GF-D8 (cell line): ENCODE measurements around the gene DIPK1B.
A peak's percentile ranks its signal among the peaks of the same experiment; 100 is the strongest.
"Not testable (repeated sequence)": the region's sequence is repeated elsewhere in the genome, so short reads cannot be mapped to it uniquely, and the experiment has no call there.

Source experiments
- DNase-seq: peaks from one replicate; lab custom pipeline; 2025; lab: John Stamatoyannopoulos, UW

DIPK1B gene

DNA sequence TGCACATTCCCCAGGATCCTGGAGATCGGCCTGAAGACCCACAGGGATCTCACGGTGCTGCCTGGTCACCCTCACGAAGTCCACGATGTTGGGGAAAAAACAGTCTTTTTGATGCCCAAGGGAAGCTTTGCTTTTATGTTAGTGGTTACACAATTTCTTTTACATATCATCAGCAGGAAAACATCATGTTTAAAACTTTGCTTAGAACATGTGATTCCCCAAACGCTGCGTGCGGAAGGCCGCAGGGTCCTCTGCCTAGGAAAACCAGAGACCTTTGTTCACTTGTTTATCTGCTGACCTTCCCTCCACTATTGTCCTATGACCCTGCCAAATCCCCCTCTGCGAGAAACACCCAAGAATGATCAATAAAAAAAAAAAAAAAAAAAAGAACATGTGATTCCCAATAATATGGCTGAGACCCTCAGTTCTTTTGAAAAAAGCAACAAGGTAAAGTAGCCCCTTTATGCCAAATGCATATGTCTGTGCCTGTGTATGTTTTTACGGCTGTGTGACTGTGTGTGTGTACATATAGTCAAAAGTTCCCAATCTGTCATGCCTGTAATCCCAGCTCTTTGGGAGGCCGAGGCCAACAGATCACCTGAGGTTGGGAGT, 13.6 kb upstream of the DIPK1B start:
- DNase-seq = no peak

DNA sequence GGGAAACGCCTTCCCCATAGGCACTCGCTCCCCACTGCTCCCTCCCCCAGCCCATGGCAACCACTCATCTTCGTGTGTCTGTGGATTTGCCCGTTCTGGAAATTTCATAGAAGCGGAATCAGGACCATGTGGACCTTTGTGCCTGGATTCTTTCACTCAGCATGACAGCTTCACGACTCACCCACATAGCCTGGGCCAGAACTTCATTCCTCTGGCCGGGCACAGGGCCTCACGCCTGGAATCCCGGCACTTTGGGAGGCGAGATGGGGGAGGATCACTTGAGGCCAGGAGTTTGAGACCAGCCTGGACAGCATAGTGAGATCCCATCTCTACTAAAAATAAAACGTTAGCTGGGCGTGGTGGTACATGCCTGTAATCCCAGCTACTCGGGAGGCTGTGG, 12.1 kb upstream of the DIPK1B start:
- no peak for DNase-seq

DNA sequence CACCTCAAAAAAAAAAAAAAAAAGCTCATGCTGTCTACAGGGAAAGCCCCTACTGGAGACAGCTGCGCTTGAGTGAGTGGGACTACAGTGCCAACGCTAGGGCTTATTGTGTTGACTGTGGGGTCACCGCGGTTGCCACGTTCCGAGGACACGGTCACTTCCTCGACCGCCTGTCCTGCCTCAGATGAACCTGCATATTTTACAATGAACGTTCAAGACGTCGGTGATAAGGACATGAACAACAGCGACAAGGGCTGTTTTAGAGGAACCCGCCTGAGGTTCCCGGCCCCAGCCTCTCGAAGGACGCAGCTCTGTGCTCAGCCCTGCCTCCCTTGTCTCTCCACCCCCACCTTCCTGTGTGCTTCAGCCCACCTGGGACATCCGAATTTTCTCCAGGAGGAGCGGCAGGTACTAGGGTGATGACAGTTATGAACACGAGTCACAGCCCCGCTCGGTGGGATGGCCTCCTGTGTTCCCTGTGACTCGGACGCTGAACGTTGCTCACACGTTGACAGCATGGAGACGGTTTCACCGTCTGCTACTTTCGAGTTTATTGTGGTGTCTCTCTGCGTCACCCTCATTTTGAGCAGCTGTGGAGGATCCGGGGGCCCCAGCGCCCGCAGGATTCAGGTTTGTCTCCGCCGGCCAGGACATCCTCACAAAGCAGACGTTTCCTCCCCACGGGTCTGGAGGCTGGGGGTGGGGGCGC, 11.3 kb upstream of the DIPK1B start:
- DNase-seq = no peak

DNA sequence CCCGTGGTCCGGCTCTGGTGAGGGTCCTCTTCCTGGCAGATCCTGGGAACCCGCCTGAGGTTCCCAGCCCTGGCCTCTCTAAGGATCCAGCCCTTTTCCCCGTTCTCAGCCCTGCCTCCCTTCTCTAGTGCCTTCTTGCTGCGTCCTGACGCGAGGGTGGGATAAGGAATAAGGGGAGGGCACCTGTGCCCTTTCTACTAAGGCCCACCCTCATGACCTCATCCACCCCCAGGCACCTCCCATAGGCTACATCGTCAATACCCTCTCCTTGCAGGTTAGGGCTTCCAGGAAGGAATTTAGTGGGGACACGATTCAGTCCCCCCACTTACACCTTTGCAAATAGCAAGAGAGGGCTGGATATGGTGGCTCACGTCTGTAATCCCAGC, 10.7 kb upstream of the DIPK1B start:
- DNase-seq = no peak

DNA sequence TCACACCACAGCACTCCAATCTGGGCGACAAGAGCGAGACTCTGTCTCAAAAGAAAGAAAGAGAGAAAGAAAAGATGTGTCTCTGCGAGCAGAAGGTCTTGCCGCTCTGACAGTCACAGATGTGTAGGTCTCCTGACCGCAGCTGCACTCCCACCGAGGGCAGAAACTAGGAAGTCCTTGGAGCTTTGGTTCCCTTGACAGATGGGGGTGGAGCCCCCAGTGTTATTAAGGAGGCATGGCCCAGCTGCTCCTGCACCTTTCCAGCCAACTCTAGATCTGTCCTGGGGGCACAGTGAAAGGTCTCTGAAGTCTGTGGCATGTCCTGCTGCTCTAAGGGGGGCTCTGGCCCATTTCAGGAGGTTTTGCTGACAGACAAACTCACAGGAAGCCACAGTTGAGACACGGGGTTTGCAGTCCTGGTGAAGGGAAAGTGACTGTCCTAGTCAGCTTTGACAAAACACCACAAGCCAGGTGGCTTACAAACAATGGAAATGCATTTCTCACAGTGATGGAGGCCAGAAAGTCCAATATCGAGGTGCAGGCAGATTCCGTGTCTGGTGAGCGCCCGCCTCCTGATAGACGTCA, 9.0 kb upstream of the DIPK1B start:
- peak; percentile 53 for DNase-seq

DNA sequence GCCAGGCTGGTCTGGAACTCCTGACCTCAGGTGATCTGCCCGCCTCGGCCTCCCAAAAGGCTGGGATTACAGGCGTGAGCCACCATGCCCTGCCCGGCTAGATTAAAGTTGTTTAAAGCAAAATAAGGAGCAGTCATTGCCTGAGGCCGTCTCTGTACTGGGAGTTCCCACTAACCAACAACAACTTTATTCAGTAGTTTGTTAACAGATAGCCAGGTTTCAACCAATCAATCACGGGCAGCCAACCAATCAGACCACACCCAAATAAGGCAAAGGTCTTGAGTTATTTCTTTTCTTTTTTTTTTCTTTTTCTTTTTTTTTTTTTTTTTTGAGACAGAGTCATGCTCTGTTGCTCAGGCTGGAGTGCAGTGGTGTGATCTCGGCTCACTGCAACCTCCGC, 7.6 kb upstream of the DIPK1B start:
- DNase-seq = not testable (repeated sequence)

DNA sequence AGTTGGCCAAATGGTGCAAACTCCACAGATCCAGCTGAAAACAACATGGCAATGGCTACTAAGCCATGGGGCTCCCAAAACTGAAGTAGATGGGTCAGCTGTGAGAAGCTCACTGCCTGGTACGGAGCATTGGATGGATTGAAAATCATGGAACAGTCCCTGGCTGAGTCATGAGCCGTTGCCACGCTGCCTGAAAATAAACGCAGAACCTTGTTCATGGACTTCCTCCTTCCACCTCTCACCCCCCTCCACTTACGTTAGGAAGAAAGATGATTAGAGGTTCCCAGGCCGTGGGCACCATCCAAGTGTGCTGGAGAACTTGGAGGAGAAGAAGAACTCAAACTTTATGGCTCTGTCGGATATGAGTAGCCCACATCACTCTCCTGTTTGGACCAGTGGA, 6.8 kb upstream of the DIPK1B start:
- no peak for DNase-seq

DNA sequence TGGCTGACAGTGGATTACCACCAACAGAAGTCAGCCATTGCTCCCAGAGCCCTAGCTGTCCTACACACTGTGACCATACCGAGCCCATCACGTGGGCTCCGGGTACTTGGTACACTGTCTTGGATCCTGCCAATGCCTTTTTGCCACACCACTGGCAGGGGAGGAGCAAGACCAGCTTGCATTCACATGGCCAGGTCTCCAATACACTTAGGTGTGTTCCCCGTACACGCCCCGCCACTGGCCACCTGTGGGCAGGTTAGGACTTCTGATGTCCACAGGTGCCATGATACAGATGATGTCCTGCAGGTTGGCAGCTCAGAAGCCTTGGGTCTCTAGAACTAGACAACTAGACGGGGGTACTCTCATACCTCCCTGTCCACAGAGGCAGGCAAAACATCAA, 5.4 kb upstream of the DIPK1B start:
- DNase-seq = no peak

DNA sequence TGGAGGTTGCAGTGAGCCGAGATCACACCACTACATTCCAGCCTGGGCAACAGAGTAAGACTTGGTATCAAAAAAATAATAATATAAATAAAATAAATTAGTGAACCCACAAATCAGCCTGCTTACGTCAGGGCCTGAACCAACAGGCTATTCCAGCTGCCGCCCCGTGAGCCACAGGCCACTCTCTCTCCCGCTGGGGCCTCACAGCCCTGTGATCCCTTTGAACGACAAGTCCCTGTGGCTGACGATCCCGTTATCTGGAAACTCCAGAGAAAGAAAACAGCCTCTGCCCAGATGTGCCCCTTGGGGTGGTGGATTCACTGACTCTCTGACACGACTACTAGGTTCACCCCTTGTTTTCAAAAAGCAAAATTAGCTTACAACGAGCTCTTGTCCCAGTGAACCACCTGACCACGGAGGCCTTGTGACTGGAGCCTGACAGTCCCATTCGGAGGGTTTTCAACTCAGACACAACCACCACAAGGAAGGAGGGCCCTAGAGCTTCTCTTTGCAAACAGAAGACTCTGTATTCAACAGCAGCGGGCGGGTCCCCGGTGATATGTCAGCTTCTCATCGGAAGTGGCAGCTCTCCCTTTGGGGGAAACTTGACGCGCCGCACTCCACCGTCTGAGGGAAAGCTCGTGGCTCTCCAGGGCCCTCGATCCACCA, 4.4 kb upstream of the DIPK1B start:
- no peak for DNase-seq

DNA sequence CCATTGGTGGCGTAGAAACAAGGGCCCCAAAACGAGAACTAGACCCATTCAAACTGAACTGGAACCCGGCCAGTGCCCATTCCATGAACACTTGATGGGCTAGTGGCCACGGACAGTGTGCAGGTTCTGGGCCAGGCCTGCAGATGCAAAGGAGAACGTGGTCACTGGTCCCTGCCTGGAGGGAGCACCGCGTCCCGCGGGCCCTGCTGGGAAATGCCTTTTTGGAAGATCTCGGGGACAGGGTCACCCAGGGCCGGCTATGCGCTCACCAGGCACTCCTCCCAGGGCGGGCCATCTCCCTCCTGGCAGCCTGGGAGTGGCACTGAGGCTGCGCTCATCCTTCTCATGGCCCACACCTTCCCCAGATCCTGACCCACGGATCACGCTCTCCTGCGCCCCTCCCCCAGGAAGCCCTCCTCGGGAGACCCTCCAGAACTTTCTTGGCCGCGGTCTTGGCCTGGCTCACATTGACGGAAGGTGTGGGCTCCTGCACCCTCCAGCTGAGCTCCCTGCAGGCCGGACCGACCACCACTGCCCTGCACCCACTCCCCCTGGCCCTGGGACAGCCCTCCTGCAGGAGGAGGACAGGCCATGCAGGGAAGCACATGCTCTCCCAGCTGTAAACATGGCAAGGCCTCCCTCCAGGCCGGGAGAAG, 2.8 kb upstream of the DIPK1B start:
- no peak for DNase-seq

DNA sequence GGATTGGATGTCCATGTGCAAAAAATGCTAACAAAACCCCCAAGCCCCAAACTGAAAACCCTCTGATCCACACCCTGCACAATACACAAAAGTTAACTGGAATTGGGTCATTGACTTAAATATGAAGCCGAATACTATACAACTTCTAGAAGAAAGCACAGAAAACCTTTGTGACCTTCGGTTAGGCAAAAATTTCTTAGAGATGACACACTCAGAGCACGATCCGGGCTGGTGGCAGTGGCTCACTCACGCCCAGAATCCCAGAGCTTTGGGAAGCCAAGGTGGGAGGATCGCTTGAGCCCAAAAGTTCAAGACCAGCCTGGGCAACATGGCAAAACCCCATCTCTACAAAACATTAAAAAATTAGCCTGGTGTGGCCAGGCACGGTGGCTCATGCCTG, 1.8 kb upstream of the DIPK1B start:
- DNase-seq = no peak

DNA sequence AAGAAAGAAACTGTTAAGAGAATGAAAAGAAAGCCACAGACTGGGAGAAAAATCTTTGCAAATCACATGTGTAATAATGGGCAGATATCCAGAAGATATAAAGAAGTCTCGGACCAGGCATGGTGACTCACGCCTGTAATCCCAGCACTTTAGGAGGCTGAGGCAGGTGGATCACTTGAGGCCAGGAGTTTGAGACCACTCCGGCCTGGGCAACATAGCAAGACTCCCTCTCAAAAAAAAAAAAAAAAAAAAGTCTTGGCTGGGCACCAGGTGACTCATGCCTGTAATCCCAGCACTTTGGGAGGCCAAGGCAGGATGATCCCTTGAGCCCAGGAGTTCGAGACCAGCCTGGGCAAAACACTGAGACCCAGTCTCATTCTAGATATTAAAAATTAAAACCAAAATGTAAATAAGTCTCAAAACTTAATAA, 1.1 kb upstream of the DIPK1B start:
- DNase-seq = not testable (repeated sequence)

DNA sequence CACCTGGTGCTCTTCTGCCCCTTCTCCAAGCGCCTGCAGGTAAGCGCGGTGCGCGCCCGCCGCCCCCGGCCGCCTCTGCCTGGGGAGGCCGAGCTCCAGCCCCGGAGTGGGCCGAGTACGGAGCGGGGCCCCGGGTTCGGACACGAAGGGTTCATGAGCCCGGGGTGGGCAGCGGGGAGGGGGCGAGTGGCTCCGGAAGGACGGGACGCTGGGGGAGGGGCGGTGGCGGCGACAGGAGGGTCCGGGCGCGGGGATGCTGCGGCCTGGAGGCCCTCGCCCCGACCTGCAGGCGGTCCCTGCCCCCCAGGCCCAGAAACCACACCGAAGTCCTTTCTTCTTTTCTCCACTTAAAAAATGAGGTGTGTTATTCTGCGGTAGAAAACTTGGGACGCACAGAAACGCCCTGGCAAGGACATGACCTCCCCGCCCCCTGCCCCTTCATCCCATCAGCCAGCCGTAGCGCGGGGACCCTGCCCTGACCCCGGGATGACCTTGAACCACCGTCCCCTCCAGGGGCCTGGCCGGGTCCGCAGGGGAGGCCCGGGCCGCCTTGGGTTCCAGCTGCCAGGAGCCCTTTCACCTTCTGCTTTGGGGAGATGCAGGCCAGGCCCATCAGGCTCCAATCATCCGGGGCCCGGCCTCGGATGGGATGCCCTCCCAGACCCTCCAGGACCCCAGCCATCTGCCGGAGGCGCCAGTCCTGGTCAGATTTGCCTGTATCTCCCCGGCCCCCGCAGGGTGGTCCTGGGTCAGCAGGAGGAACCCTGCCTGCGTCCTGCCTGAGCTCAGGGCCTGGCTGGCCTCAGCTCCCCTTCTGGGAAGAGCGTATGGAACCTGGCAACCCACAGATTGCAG, 545 bp downstream of the DIPK1B start:
- DNase-seq = no peak

DNA sequence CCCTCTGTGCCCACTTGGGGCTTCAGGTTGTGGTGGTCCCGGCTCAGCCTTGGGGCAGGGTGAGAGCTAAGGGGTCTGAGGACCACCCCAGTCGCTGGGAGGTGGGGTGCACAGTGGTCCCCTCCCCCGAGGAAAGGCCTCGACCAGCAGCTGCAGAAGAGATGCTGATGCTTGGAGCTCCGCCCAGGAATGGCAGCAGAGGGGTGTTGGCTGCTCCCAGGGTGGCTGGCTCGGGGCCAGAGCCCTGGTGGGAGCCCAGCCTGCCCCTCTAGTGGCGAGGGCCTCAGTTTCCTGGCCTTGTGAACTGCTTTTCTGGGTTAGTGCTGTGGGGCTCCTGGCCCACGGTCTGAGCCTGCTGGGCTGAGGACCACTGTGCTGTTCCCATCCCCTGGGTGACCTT, 1.2 kb downstream of the DIPK1B start:
- DNase-seq = no peak

DNA sequence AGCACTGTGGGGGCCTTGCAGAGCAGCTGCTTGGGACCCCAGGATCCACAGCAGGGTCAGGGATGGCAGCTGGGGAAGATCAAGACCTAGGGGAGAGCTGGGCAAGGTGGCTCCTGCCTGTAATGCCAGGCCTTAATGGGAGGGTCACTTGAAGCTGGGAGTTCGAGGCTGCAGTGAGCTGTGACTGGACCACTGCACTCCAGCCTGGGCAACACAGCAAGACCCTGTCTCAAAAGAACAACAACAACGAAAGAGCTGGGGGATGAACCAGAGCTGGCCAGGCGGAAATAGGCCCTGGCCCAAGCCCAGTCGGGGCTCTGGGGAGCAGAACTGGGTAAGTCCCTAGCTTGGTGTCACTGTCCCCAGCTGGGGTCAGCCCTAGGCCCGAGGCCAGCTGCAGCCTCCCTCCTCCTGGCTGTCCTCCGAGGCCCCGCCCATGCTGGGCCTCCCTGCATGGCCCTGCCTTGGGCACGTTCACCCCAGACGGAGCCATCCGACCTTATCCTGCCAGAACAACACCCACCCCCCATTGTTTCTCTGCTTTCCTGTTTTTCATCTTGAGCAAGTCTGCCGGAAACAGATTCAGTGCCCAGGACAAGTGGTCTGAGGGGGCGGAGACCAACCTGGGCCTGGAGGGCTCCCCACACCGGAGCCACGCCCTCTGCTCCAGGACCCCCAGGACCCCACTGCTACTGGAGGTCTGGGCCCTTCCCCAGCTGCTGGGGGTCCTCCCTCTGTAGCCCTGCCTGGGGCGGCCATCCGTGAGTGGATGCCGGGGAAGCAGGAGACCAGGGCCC, 1.9 kb downstream of the DIPK1B start:
- no peak for DNase-seq

DNA sequence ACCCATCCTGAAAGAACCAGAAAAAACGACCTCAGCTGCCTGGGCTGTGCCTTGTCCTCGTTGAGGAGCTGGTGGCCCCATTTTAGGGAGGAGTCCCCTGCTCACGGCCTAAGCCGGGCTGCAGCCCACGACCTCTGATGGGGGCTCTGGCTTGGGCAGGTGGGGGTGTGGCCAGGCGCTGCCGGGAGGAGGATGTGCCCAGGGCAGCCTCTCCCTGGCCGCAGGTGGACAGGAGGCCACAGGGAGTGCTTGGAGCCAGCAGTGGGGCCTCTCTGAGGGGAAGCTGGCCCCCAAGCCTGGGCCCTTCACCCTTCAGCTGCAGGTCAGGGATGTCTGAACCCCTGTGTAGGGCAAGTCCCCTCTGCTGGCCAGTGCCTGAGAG, 2.5 kb downstream of the DIPK1B start:
- DNase-seq = no peak

DNA sequence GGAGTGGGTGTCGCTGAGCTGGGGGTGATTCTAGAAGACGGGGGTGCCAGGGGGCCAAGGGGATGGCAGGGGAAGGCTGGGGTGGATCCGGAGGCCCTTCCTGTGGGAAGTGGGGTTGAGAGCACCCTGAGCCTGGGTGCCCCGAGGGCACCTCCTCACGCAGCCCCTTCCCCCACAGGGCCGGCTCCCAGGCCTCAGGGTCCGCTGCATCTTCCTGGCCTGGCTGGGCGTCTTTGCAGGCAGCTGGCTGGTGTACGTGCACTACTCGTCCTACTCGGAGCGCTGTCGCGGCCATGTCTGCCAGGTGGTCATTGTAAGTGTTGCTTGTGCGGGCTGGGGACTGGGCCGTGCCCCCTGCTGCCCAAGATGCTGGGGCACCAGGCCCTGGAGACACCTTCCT, 5.0 kb downstream of the DIPK1B start:
- DNase-seq = no peak

DNA sequence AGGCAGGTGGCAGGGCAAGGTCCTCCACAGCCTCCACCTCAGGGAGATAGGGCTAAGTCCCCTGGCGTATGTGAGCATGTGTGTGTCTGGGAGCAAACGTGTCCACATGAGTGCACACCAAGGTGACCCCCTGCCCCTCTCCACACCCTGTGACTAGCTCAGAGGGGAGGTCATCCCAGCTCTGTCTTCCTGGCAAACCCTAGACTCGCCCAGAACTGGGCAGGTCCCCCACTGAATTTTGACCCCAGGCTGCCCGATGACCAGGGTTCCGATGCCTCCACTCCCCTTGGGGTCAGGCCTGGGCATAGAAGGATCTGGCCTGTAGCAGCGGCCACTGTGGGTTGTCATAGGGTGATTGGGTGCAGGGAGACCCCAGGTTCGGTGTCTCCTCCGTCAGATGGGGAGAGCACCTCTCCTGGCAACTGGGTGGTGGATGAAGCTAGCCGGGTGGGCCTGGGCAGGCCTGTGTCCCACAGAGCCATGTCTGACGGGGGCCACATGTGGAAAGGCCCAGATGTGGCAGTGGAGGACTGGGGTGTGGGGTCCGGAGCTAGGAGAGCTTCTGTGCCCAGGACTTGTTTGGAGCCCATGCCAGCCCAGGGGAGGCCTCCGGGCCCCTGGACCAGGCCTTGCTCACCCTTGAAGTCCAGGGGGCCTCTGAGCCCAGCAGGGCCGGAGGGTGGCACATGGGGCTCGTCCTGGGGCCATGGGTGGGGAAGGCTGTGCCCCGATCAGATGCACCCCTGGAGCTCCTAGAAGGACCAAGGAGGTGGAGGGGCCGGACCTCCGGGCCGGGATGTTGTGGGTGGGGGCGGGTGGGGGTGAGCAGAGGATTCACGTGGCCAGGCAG, 6.2 kb downstream of the DIPK1B start:
- DNase-seq = no peak

DNA sequence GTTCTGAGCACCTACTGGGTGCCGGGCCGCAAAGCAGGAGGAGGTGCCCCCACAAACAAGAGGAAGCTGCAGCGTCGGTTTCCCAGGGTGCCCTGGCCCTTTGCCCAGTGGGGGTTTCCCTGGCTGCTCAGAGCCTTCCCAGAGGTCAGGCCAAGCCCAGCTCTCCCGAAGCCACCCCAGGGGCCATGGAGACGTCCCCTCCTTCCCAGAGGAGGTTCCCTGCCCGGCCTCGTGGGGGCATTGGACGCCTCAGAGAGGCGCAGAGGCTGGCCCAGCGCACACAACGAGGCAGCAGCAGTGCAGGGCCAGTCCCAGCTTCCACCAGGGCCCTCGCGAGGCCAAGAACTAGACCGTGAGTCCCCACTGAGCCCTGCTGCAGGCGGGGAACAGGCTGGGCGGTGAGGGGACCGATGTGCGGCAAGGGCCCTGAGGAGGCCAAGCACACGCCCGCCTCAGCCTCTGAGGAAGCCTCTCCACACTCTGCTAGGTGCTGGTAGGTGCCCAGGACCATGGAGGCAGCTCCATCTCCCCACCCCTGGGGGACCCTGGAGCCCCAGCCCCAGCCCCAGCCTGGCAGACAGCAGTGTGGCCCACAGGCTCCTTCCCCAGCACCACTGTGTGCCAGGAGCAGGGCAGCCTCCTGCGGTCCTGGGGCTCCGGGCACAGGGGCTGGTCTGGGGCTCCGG, 7.0 kb downstream of the DIPK1B start:
- peak; percentile 18 for DNase-seq
